HG03060 (cell line): ENCODE measurements around the gene ZNF700.
"Not testable (repeated sequence)": the region's sequence is repeated elsewhere in the genome, so short reads cannot be mapped to it uniquely, and the experiment has no call there.

ENCODE experiments used
- ATAC-seq: cut with Tn5 transposase; IDR thresholded peaks from one replicate; pipeline ENCODE4 v1.9.1; 2021; ENCODE audit warnings: low read depth, moderate number of reproducible peaks; ENCODE audit not compliant: unreplicated experiment

ZNF700 gene

GRCh38 chr19:11935829-11936228 is 10.9 kb downstream of the ZNF700 start:
- not testable (repeated sequence) for ATAC-seq

DNA sequence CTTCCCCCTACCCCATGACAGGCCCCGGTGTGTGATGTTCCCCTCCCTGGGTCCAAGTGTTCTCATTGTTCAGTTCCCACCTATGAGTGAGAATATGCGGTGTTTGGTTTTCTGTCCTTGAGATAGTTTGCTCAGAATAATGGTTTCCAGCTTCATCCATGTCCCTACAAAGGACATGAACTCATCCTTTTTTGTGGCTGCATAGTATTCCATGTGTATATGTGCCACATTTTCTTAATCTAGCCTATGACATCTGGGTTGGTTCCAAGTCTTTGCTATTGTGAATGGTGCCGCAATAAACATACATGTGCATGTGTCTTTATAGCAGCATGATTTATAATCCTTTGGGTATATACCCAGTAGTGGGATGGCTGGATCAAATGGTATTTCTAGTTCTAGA is 13.5 kb downstream of the ZNF700 start:
- ATAC-seq: not testable (repeated sequence)

- not testable (repeated sequence) for ATAC-seq
Measured at GRCh38 chr19:11941361-11941887, 16.5 kb downstream of the ZNF700 start.

- ATAC-seq: no peak
Measured at GRCh38 chr19:11942008-11942842, 17.3 kb downstream of the ZNF700 start.

GRCh38 chr19:11942843-11943108 is 17.9 kb downstream of the ZNF700 start:
- no peak for ATAC-seq

DNA sequence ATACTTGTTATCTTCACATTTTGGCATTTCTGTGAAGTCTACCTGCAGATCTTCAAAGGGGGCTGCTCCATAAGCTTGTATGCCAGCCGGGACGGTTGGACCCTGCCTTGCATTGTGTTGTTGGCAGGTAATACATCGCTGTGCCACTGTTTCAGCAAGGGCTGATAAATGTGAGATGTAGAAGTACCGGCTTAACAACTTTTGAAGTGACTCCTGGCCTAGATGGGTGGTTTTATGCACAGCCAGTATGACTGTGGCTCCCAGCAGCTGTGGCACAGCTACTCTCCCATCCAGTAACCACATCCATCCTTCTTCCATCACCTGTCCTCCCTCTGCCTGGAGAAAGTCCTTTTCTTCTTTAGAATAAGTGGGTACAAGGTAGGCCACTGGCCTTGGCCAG is 19.7 kb downstream of the ZNF700 start:
- no peak for ATAC-seq

- no peak for ATAC-seq
Measured at GRCh38 chr19:11948646-11949045, 23.7 kb downstream of the ZNF700 start.

GRCh38 chr19:11949201-11949600 is 24.3 kb downstream of the ZNF700 start:
- no peak for ATAC-seq

DNA sequence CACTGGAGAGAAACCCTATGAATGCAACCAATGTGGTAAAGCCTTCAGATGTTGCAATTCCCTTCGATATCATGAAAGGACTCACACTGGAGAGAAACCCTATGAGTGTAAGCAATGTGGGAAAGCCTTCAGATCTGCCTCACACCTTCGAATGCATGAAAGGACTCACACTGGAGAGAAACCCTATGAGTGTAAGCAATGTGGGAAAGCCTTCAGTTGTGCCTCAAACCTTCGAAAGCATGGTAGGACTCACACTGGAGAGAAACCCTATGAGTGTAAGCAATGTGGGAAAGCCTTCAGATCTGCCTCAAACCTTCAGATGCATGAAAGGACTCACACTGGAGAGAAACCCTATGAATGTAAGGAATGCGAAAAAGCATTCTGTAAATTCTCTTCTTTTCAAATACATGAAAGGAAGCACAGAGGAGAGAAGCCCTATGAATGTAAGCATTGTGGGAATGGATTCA is 24.7 kb downstream of the ZNF700 start:
- not testable (repeated sequence) for ATAC-seq

- ATAC-seq: no peak
Measured at GRCh38 chr19:11950312-11950711, 25.4 kb downstream of the ZNF700 start.

GRCh38 chr19:11963566-11964355 is 38.9 kb downstream of the ZNF700 start:
- ATAC-seq: no peak

- ATAC-seq: no peak
Measured at GRCh38 chr19:11964496-11964857, 39.6 kb downstream of the ZNF700 start.

DNA sequence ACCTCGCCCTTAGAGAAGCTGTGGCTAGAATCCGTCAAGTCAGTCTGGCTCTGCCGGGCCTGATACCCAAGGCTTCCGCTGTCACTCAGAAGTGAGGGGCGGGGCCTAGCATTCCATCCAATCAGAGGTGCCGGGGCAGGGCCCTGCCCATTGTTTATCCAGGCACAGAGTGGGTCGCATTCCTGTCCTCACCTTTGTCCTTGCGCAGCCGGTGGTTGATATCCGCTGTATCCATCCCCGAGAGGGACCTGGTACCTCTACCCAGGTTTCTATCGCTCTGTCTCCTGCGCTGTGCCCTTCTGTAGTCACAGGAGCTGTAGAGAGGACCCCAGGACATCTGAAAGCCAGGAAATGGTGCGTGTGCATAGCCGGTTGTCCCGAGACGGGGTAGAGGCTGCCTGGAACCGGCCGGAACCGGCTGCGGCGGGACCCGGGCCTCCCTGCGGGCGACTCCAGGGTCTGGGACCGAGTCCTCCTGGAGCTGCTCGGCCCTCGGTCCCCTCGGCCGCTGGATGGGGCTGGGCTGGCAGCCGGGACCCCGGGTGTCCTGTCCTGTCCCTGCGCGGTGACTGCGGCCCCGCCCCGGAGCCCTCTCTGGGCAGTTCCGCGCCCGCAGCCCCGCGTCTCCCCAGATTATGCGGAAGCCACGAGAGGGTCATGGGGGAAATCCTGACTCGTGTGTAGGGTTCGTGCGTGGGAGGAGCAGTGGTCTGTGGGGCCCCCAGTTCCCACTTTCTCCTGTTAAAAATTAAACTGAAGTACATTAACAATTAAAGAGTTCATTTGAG is 40.1 kb downstream of the ZNF700 start, which contains the start of gene ZNF763:
TSS of gene ZNF763 (plus strand) at position 183 of the 788 bp plus-strand sequence. CDS start at position 352, 169 bp downstream.
- peak; percentile 61 for ATAC-seq

GRCh38 chr19:11970174-11970573 is 45.3 kb downstream of the ZNF700 start:
- ATAC-seq: no peak

GRCh38 chr19:11971041-11971440 is 46.1 kb downstream of the ZNF700 start:
- ATAC-seq: no peak

- ATAC-seq: no peak
Measured at GRCh38 chr19:11973019-11973810, 48.3 kb downstream of the ZNF700 start.

DNA sequence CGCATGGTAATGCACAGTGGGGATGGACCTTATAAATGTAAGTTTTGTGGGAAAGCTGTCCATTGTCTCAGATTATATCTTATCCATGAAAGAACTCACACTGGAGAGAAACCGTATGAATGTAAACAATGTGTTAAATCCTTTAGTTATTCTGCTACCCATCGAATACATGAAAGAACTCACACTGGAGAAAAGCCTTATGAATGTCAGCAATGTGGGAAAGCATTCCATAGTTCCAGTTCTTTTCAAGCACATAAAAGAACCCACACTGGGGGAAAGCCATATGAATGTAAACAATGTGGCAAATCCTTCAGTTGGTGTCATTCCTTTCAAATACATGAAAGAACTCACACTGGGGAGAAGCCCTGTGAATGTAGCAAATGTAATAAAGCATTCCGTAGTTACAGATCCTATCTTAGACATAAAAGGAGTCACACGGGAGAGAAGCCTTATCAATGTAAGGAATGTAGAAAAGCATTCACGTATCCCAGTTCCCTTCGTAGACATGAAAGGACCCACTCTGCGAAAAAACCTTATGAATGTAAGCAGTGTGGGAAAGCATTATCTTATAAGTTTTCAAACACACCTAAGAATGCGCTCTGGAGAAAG is 53.7 kb downstream of the ZNF700 start:
- ATAC-seq: no peak

DNA sequence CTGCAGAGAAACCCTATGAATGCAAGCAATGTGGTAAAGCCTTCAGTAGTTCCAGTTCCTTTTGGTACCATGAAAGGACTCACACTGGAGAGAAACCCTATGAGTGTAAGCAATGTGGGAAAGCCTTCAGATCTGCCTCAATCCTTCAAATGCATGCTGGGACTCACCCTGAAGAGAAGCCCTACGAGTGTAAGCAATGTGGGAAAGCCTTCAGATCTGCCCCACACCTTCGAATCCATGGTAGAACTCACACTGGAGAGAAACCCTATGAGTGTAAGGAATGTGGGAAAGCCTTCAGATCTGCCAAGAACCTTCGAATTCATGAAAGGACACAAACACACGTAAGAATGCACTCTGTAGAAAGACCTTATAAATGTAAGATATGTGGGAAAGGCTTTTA is 54.6 kb downstream of the ZNF700 start:
- ATAC-seq: no peak

DNA sequence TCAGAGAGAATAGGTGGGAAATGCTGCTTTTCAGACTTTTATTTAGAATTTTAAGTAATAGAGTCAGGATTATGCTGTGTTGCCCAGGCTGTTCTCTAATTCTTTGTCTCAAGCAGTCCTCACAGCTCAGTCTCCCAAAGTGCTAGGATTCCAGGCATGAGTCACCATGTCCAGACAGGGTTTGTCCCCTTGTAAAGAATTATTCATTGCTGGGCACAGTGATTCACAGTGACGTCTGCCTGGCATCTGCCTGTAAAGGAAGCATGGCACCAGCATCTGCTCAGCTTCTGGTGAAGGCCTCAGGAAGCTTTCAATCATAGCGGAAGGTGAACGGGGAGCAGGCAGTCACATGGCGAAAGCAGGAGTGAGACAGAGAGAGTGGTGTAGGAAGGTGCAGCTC is 57.6 kb downstream of the ZNF700 start:
- ATAC-seq: no peak

GRCh38 chr19:11984986-11985385 is 60.1 kb downstream of the ZNF700 start:
- no peak for ATAC-seq
